ENCODE data around the gene POTEC. TPM values are rescaled to one million over a fixed set of nuclear protein-coding genes. Genes with fewer than 3 reads are reported as not detected.
"Not testable (repeated sequence)": the region's sequence is repeated elsewhere in the genome, so short reads cannot be mapped to it uniquely, and the experiment has no call there.

Gene POTEC
- polyA plus RNA-seq, 1 donor (not counting 4 experiments of a cell fraction or from before 2014, with no cell fraction given), result not detected

GRCh38 chr18:14486926-14487580 is 56.3 kb downstream of the POTEC start:
- H3K9me1 ChIP-seq (ENCODE audit: control insufficient read depth, extremely low read depth, insufficient read depth, low read length); H3K27me3 ChIP-seq (ENCODE audit: control insufficient read depth, extremely low read depth, insufficient read depth, low read length); H4K20me1 ChIP-seq (ENCODE audit: control insufficient read depth, extremely low read depth, insufficient read depth, low read length); H3K9ac ChIP-seq (ENCODE audit: control insufficient read depth, extremely low read depth, insufficient read depth, low read length); dilution Hi-C loops (cut with MboI; ENCODE audit: extremely low pct_ligation_motif_present, low sequenced_read_pairs); H3K27ac ChIP-seq (ENCODE audit: control insufficient read depth, insufficient read depth, low read length); H3K4me2 ChIP-seq (ENCODE audit: control insufficient read depth, extremely low read depth, insufficient read depth, low read depth, low read length); H3K36me3 ChIP-seq (ENCODE audit: control insufficient read depth in 2 of 2, extremely low read depth in 1 of 2, insufficient read depth in 2 of 2, low read length in 2 of 2); FAIRE-seq; H3K4me3 ChIP-seq (ENCODE audit: control insufficient read depth in 2 of 3, extremely low read depth in 1 of 3, insufficient read depth in 2 of 3, low read depth in 1 of 3, low read length in 3 of 3); H3K9me3 ChIP-seq (ENCODE audit: control insufficient read depth, low read depth, low read length); H3K4me1 ChIP-seq (ENCODE audit: control insufficient read depth, extremely low read depth, insufficient read depth, low read length); H3K79me2 ChIP-seq (ENCODE audit: control insufficient read depth, insufficient read depth, low read length); H2AFZ ChIP-seq (ENCODE audit: control insufficient read depth, low read length); DNase-seq (ENCODE audit: low read depth, low spot score): not testable (repeated sequence)

GRCh38 chr18:14479076-14479475 is 64.3 kb downstream of the POTEC start:
- DNase-seq (ENCODE audit: low read depth, low spot score); H3K36me3 ChIP-seq (ENCODE audit: control insufficient read depth in 2 of 2, extremely low read depth in 1 of 2, insufficient read depth in 2 of 2, low read length in 2 of 2); FAIRE-seq; H3K4me1 ChIP-seq (ENCODE audit: control insufficient read depth, extremely low read depth, insufficient read depth, low read length); H3K9me1 ChIP-seq (ENCODE audit: control insufficient read depth, extremely low read depth, insufficient read depth, low read length); H4K20me1 ChIP-seq (ENCODE audit: control insufficient read depth, extremely low read depth, insufficient read depth, low read length); H3K9me3 ChIP-seq (ENCODE audit: control insufficient read depth, low read depth, low read length); H3K9ac ChIP-seq (ENCODE audit: control insufficient read depth, extremely low read depth, insufficient read depth, low read length); H3K79me2 ChIP-seq (ENCODE audit: control insufficient read depth, insufficient read depth, low read length); dilution Hi-C loops (cut with MboI; ENCODE audit: extremely low pct_ligation_motif_present, low sequenced_read_pairs); H3K27me3 ChIP-seq (ENCODE audit: control insufficient read depth, extremely low read depth, insufficient read depth, low read length); H3K4me2 ChIP-seq (ENCODE audit: control insufficient read depth, extremely low read depth, insufficient read depth, low read depth, low read length); H2AFZ ChIP-seq (ENCODE audit: control insufficient read depth, low read length); H3K4me3 ChIP-seq (ENCODE audit: control insufficient read depth in 2 of 3, extremely low read depth in 1 of 3, insufficient read depth in 2 of 3, low read depth in 1 of 3, low read length in 3 of 3); H3K27ac ChIP-seq (ENCODE audit: control insufficient read depth, insufficient read depth, low read length): not testable (repeated sequence)

- H2AFZ ChIP-seq (ENCODE audit: control insufficient read depth, low read length); H3K9me3 ChIP-seq (ENCODE audit: control insufficient read depth, low read depth, low read length); H3K36me3 ChIP-seq (ENCODE audit: control insufficient read depth in 2 of 2, extremely low read depth in 1 of 2, insufficient read depth in 2 of 2, low read length in 2 of 2); H3K27ac ChIP-seq (ENCODE audit: control insufficient read depth, insufficient read depth, low read length); H3K9ac ChIP-seq (ENCODE audit: control insufficient read depth, extremely low read depth, insufficient read depth, low read length); H4K20me1 ChIP-seq (ENCODE audit: control insufficient read depth, extremely low read depth, insufficient read depth, low read length); H3K79me2 ChIP-seq (ENCODE audit: control insufficient read depth, insufficient read depth, low read length); H3K4me3 ChIP-seq (ENCODE audit: control insufficient read depth in 2 of 3, extremely low read depth in 1 of 3, insufficient read depth in 2 of 3, low read depth in 1 of 3, low read length in 3 of 3); dilution Hi-C loops (cut with MboI; ENCODE audit: extremely low pct_ligation_motif_present, low sequenced_read_pairs); H3K9me1 ChIP-seq (ENCODE audit: control insufficient read depth, extremely low read depth, insufficient read depth, low read length); H3K4me1 ChIP-seq (ENCODE audit: control insufficient read depth, extremely low read depth, insufficient read depth, low read length); FAIRE-seq; H3K27me3 ChIP-seq (ENCODE audit: control insufficient read depth, extremely low read depth, insufficient read depth, low read length); H3K4me2 ChIP-seq (ENCODE audit: control insufficient read depth, extremely low read depth, insufficient read depth, low read depth, low read length); DNase-seq (ENCODE audit: low read depth, low spot score): not testable (repeated sequence)
These were observed 67.9 kb downstream of the POTEC start for GRCh38 chr18:14475520-14475919.

GRCh38 chr18:14474752-14475151 is 68.6 kb downstream of the POTEC start:
- H3K27me3 ChIP-seq (ENCODE audit: control insufficient read depth, extremely low read depth, insufficient read depth, low read length); H3K9me1 ChIP-seq (ENCODE audit: control insufficient read depth, extremely low read depth, insufficient read depth, low read length); FAIRE-seq; H4K20me1 ChIP-seq (ENCODE audit: control insufficient read depth, extremely low read depth, insufficient read depth, low read length); DNase-seq (ENCODE audit: low read depth, low spot score); H3K4me2 ChIP-seq (ENCODE audit: control insufficient read depth, extremely low read depth, insufficient read depth, low read depth, low read length); H3K36me3 ChIP-seq (ENCODE audit: control insufficient read depth in 2 of 2, extremely low read depth in 1 of 2, insufficient read depth in 2 of 2, low read length in 2 of 2); H3K4me1 ChIP-seq (ENCODE audit: control insufficient read depth, extremely low read depth, insufficient read depth, low read length); H2AFZ ChIP-seq (ENCODE audit: control insufficient read depth, low read length); dilution Hi-C loops (cut with MboI; ENCODE audit: extremely low pct_ligation_motif_present, low sequenced_read_pairs); H3K4me3 ChIP-seq (ENCODE audit: control insufficient read depth in 2 of 3, extremely low read depth in 1 of 3, insufficient read depth in 2 of 3, low read depth in 1 of 3, low read length in 3 of 3); H3K27ac ChIP-seq (ENCODE audit: control insufficient read depth, insufficient read depth, low read length); H3K79me2 ChIP-seq (ENCODE audit: control insufficient read depth, insufficient read depth, low read length); H3K9me3 ChIP-seq (ENCODE audit: control insufficient read depth, low read depth, low read length); H3K9ac ChIP-seq (ENCODE audit: control insufficient read depth, extremely low read depth, insufficient read depth, low read length): not testable (repeated sequence)

- H3K9me3 ChIP-seq (ENCODE audit: control insufficient read depth, low read depth, low read length); H4K20me1 ChIP-seq (ENCODE audit: control insufficient read depth, extremely low read depth, insufficient read depth, low read length); H3K27me3 ChIP-seq (ENCODE audit: control insufficient read depth, extremely low read depth, insufficient read depth, low read length); H3K36me3 ChIP-seq (ENCODE audit: control insufficient read depth in 2 of 2, extremely low read depth in 1 of 2, insufficient read depth in 2 of 2, low read length in 2 of 2); H3K4me2 ChIP-seq (ENCODE audit: control insufficient read depth, extremely low read depth, insufficient read depth, low read depth, low read length); H3K27ac ChIP-seq (ENCODE audit: control insufficient read depth, insufficient read depth, low read length); H3K4me1 ChIP-seq (ENCODE audit: control insufficient read depth, extremely low read depth, insufficient read depth, low read length); H3K9ac ChIP-seq (ENCODE audit: control insufficient read depth, extremely low read depth, insufficient read depth, low read length); DNase-seq (ENCODE audit: low read depth, low spot score); FAIRE-seq; dilution Hi-C loops (cut with MboI; ENCODE audit: extremely low pct_ligation_motif_present, low sequenced_read_pairs); H3K79me2 ChIP-seq (ENCODE audit: control insufficient read depth, insufficient read depth, low read length); H3K4me3 ChIP-seq (ENCODE audit: control insufficient read depth in 2 of 3, extremely low read depth in 1 of 3, insufficient read depth in 2 of 3, low read depth in 1 of 3, low read length in 3 of 3); H3K9me1 ChIP-seq (ENCODE audit: control insufficient read depth, extremely low read depth, insufficient read depth, low read length); H2AFZ ChIP-seq (ENCODE audit: control insufficient read depth, low read length): not testable (repeated sequence)
These were observed 69.2 kb downstream of the POTEC start for GRCh38 chr18:14474007-14474720.

Measured in keratinocyte (primary cell).